ENCODE results near the gene MAP2K7.

The MAP2K7 gene

GRCh38 chr19:7930030-7930429 lies 26.4 kb downstream of the MAP2K7 start (continued):
- TF ChIP-seq ZNF280D (tag by site-specific recombination; IDR thresholded peaks at IDR 0.05): 0 out of 2 replicates have a peak, but pooled peaks have one; percentile 43

GRCh38 chr19:7930765-7931164 lies 27.1 kb downstream of the MAP2K7 start:
- ChIA-PET POLR2A (interaction anchor here (0.6 to 5.8 kb wide), 6 partner anchors 9 to 62 kb away, joined by 3 to 60 read pairs (median 6); partner anchors contain the start of genes SNAPC2 and TIMM44), CTCF (interaction anchor here (0.9 to 3.5 kb wide), 3 partner anchors 9 to 13 kb away, joined by 3 to 25 read pairs (median 3); partner anchors contain the start of gene TIMM44)
- Histone ChIP-seq H3K4me1 (ENCODE audit: control insufficient read depth, insufficient read depth, low read length) (peaks cover 17% of the 10 kb centered on the region), H3K9me3 (ENCODE audit: control insufficient read depth, insufficient read depth, low read depth, low read length) (no peaks in the 10 kb centered on the region), H3K27ac (ENCODE audit: extremely low read depth, low read depth, low read length) (no peak overlapping the region), H3K36me3 (ENCODE audit: control insufficient read depth in 2 of 2, insufficient read depth in 1 of 2, low read length in 2 of 2) (peaks cover 6 to 66% of the 10 kb centered on the region in 2 experiments; a peak in 2 of 3 replicates), H3K4me3 (ENCODE audit: low read depth, low read length) (no peak overlapping the region)
- TF ChIP-seq HOXD13 (CRISPR knock-in tag; IDR thresholded peaks at IDR 0.05; ENCODE audit: borderline replicate concordance): no peak
- TF ChIP-seq ZNF48 (tag by site-specific recombination; IDR thresholded peaks at IDR 0.05): no peak

DNA sequence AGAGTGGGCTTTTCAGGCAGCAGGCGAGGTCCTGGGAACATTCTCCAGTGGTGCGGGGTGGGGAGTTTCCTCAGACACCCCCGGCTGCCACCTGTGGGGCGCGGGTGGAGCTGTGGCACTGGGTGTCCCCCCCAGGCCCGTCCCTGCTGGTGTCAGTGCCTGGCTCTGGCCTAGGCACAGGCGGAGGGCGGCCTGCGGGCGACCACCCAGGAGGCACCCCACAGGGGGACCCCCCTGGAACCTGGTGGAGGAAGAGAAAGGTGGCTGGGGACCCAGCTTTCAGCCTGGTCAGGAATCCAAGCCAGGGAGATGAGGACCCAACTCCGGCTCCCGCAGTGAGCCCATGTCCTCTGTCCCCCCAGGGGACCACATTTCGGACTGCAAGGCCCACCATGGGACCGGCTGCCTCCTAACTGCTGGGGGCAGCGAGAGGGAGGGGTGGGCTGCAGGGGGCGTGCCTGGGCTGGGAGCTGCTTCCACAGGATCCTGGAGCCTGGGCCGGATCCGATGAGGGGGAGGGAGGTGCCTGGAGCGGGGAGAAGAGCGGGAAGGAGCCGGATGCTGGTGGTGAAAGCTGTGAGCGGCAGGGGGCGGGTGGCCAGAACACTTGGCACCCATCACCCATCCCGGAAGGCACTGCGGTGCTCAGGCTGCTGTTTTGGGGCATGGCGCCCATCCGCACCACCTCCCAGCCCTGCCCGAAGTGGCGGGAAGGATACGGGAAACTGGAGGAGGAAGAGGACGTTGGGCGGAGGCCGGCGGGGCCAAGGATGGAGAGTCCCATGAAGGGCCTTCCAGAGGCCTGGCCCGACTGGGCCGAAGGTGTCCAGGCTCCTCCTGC lies 27.8 kb downstream of the MAP2K7 start:
- Histone ChIP-seq H3K36me3 (ENCODE audit: control insufficient read depth in 2 of 2, insufficient read depth in 1 of 2, low read length in 2 of 2) (peaks cover 13 to 73% of the 10 kb centered on the region in 2 experiments; a peak in 2 of 3 replicates), H3K4me1 (ENCODE audit: control insufficient read depth, insufficient read depth, low read length) (peaks cover 14% of the 10 kb centered on the region), H3K4me3 (ENCODE audit: low read depth, low read length) (no peak overlapping the region), H3K9me3 (ENCODE audit: control insufficient read depth, insufficient read depth, low read depth, low read length) (no peaks in the 10 kb centered on the region), H3K27ac (ENCODE audit: extremely low read depth, low read depth, low read length) (no peak overlapping the region)
- ChIA-PET POLR2A (interaction anchor here (1.1 to 5.8 kb wide), 3 partner anchors 8 to 11 kb away, joined by 3 to 60 read pairs (median 35); partner anchors contain the start of genes SNAPC2 and TIMM44), CTCF (interaction anchor here (1.0 to 3.5 kb wide), 3 partner anchors 8 to 12 kb away, joined by 3 to 25 read pairs (median 4); partner anchors contain the start of gene TIMM44)
- TF ChIP-seq ZBTB21 (tag by site-specific recombination; IDR thresholded peaks at IDR 0.05) (no peak), SCRT2 (tag by site-specific recombination; IDR thresholded peaks at IDR 0.05) (0 out of 2 replicates have a peak, but pooled peaks have one; percentile 29), ZSCAN23 (tag by site-specific recombination; IDR thresholded peaks at IDR 0.05) (no peak), PRDM1 (tag by site-specific recombination; IDR thresholded peaks at IDR 0.05) (no peak), ZNF211 (tag by site-specific recombination; IDR thresholded peaks at IDR 0.05; ENCODE audit: low read depth) (no peak), GLIS2 (tag by site-specific recombination; IDR thresholded peaks at IDR 0.05) (peak; percentile 69), KLF16 (tag by site-specific recombination; IDR thresholded peaks at IDR 0.05) (no peak), ZNF426 (tag by site-specific recombination; IDR thresholded peaks at IDR 0.05) (no peak), ZIC2 (tag by site-specific recombination; IDR thresholded peaks at IDR 0.05) (peak; percentile 64), ZBTB17 (tag by site-specific recombination; IDR thresholded peaks at IDR 0.05) (no peak), ZNF561 (tag by site-specific recombination; IDR thresholded peaks at IDR 0.05; ENCODE audit: borderline replicate concordance) (no peak), OVOL3 (tag by site-specific recombination; IDR thresholded peaks at IDR 0.05) (no peak), ZNF221 (tag by site-specific recombination; IDR thresholded peaks at IDR 0.05; ENCODE audit: borderline replicate concordance) (no peak), ZNF548 (tag by site-specific recombination; IDR thresholded peaks at IDR 0.05) (no peak), ZNF529 (tag by site-specific recombination; IDR thresholded peaks at IDR 0.05; ENCODE audit: insufficient replicate concordance) (no peak), HOXC10 (CRISPR knock-in tag; IDR thresholded peaks at IDR 0.05) (no peak), ZNF19 (tag by site-specific recombination; IDR thresholded peaks at IDR 0.05; ENCODE audit: low read depth) (no peak), ZNF600 (tag by site-specific recombination; IDR thresholded peaks at IDR 0.05) (0 out of 2 replicates have a peak, but pooled peaks have one; percentile 14), TRIM28 (IDR thresholded peaks at IDR 0.05; ENCODE audit: borderline replicate concordance, low read length) (no peak)
- TF ChIP-seq, protein P1, sequence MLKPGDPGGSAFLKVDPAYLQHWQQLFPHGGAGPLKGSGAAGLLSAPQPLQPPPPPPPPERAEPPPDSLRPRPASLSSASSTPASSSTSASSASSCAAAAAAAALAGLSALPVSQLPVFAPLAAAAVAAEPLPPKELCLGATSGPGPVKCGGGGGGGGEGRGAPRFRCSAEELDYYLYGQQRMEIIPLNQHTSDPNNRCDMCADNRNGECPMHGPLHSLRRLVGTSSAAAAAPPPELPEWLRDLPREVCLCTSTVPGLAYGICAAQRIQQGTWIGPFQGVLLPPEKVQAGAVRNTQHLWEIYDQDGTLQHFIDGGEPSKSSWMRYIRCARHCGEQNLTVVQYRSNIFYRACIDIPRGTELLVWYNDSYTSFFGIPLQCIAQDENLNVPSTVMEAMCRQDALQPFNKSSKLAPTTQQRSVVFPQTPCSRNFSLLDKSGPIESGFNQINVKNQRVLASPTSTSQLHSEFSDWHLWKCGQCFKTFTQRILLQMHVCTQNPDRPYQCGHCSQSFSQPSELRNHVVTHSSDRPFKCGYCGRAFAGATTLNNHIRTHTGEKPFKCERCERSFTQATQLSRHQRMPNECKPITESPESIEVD (tag by site-specific recombination; IDR thresholded peaks at IDR 0.05): no peak
- TF ChIP-seq, protein P2, sequence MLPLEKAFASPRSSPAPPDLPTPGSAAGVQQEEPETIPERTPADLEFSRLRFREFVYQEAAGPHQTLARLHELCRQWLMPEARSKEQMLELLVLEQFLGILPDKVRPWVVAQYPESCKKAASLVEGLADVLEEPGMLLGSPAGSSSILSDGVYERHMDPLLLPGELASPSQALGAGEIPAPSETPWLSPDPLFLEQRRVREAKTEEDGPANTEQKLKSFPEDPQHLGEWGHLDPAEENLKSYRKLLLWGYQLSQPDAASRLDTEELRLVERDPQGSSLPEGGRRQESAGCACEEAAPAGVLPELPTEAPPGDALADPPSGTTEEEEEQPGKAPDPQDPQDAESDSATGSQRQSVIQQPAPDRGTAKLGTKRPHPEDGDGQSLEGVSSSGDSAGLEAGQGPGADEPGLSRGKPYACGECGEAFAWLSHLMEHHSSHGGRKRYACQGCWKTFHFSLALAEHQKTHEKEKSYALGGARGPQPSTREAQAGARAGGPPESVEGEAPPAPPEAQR (tag by site-specific recombination; IDR thresholded peaks at IDR 0.05): no peak
- TF ChIP-seq, protein P3, sequence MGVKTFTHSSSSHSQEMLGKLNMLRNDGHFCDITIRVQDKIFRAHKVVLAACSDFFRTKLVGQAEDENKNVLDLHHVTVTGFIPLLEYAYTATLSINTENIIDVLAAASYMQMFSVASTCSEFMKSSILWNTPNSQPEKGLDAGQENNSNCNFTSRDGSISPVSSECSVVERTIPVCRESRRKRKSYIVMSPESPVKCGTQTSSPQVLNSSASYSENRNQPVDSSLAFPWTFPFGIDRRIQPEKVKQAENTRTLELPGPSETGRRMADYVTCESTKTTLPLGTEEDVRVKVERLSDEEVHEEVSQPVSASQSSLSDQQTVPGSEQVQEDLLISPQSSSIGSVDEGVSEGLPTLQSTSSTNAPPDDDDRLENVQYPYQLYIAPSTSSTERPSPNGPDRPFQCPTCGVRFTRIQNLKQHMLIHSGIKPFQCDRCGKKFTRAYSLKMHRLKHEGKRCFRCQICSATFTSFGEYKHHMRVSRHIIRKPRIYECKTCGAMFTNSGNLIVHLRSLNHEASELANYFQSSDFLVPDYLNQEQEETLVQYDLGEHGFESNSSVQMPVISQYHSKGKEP (tag by site-specific recombination; IDR thresholded peaks at IDR 0.05): no peak

All from HEK293 (cell line).